NCI-H2227 (cell line): Measurements from ENCODE around the gene FEZF1.
"Not testable (repeated sequence)": the region's sequence is repeated elsewhere in the genome, so short reads cannot be mapped to it uniquely, and the experiment has no call there.

Source experiments
- DNase-seq: peaks from one replicate; lab custom pipeline; 2025; ENCODE audit not compliant: unreplicated experiment; lab: John Stamatoyannopoulos, UW

FEZF1 gene

GRCh38 chr7:122309421-122309820, 4.9 kb upstream of the FEZF1 start:
- no peak for DNase-seq

GRCh38 chr7:122307228-122307621, 2.7 kb upstream of the FEZF1 start:
- no peak for DNase-seq

GRCh38 chr7:122306320-122307227, 2.0 kb upstream of the FEZF1 start:
- DNase-seq: no peak

DNA sequence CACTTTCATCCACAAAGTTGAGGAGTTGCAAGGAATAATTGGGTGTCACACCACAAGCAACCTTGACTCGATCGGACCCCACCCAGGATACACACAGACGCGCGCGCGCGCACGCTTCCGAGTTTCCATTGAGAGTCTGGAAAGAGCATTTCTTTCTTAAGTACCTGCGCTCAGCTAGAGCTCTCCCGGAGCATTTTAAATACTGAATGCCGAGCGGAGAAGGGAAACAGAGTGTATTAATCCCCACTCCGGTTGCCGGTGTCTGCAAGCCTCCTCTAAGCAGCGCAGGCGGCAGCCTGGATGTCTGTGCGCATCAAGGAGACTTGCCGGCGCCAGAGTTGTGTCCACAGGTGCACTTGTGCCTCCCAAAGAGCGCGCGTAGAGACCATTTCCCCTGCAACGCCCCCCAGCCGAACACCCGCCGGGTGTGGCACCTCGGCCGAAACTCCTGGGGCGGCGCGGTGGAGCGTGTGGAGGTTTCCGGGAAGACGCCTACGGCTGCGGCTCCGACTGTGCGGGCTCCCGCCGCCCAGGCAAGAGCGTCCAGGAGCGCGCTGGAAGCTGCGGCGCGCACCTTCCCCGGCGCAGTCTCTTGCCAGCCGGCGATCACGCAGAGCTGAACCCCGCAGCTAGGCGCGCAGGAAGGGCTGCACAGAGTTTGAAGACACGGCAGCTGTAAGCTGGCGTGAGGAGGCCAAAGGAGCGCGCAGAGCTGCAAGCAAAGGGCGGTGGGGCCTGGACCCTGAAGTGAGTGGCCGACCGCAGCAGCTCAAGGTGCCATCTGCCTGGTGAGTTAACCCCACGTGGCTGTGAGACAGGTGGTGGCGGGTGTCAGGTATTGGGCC, 1.1 kb upstream of the FEZF1 start:
- DNase-seq: peak; percentile 58

DNA sequence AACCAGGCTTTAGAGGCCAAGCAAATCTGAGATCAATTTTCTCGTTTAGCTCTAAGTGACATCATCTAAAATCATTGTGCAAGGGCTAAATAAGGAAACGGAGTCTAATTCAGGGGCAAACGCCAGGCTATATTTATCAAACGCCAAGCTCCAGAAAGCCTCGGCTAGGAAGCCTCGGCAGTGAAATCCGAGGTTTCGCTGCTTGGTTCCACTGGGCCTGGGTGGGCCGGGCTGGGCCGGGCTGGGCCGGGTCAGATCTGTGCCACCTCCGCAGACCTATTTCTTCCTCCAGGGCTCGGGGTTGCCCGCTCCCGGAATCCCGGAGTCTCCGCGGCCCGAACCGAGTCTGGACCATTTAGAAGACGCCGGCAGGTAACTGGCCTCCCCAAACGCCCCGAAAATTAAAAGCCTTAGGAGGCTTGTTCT, 459 bp upstream of the FEZF1 start:
- DNase-seq: no peak

- no peak for DNase-seq
Observed at GRCh38 chr7:122303531-122304318, 825 bp downstream of the FEZF1 start.

- no peak for DNase-seq
Observed at GRCh38 chr7:122302761-122303530, 1.6 kb downstream of the FEZF1 start.

DNA sequence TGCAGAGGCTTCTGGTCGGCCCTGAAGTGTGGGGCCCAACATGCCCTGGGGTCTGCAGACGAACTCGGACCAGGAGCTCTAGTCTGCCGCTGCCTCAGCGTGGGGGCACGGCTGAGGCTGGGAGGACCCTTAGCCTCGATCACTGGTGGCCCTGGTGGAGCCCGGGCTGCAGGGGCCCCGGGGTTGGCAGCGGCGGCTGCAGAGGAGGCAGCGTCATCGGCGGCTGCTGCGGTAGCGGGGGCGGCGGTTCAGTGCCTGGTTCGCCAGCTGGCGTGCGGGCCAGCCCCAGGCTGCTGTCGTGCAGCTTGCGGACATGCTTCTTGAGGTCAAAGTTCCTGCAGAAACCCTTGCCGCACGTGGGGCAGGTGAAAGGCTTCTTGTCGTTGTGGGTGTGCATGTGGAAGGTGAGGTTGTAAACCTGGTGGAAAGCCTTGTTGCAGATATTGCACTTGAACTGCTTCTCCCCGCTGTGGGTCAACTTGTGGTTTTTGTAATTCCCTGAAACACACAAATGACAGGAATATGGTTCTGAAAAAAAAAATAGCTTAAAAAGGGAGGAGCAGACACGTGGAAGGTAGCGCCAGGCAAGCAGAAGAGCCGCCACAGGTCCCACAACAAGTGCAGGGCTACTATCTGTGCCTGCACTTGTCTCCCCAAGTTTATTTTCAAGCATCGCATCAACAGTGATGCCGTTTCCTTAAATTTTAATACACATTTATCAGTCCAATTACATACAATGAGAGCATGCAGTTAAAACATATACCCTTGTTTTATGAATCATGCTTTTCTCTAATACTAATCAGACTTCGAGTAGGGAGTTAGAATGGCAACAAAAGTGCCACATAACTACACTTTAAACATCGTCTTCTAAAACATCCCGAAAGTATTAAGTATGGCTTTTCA, 2.4 kb downstream of the FEZF1 start:
- DNase-seq: no peak

DNA sequence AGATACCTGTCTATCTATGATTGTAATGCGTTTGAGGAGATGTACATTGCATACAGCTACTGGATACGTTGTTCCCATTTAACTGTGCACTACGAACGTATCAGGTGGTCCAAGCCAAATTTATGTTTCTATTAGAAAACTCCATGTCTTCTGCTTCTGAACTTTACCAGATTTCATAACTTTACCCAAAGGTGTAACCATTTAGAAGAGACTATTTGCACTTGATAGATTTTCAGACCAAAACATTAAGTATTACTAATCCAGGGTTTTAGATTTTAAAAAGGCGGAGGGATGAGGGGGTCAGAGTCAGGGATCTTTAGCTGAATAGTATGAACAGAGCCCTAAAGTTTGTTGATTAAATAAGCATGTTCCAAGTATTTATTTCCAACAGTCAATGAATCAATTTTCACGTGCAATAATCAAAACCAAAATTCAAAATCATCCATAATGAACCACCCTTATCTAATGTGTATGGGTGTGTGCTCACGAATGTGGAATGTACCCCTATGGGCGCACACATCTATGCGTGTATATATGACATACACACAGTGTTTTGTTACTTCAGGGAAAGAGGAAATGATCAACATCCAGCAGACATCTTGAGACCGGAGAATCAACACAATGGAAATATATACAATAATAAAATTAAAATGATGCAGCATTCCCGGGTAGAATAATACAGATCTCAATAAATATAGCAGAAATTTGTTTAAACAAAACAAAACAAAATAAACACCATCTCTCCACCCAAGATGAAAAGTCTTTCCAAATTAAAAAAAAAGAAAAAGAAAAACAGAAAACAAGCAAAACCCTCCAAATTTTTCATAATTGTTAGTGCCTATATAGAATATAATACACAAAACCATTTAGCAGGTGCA, 3.4 kb downstream of the FEZF1 start:
- no peak for DNase-seq

GRCh38 chr7:122300211-122300932, 4.2 kb downstream of the FEZF1 start:
- no peak for DNase-seq

DNA sequence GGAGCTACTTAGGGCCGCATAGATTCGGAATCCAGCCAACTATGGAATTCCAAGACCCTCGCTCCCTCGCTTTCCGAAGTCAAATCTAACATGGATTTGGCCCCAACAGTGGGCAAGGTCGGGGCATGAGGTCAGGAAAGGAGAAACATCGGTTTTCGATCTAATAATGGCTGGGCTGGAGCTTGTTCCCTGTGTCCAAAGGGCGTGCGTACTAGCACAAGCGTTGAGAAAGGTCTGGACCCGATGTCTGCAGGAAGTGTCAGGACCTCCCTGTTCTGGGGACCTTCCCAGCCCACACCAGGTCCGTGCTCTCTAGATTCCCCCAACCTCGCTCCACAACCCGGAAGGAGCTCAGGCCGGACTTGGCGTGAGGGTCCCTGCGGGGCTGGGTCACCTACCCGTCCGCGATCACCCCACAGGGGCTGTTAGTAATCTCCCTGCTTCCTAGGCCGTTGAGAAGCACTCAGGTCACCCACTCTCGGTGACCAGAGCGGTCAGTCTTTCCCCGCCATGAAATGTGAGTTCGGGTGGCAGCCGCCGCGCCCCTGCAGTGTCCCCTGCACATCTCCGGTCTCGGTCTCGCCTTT, 4.8 kb downstream of the FEZF1 start:
- peak; percentile 8 for DNase-seq

GRCh38 chr7:122298618-122299017, 5.9 kb downstream of the FEZF1 start:
- no peak for DNase-seq

DNA sequence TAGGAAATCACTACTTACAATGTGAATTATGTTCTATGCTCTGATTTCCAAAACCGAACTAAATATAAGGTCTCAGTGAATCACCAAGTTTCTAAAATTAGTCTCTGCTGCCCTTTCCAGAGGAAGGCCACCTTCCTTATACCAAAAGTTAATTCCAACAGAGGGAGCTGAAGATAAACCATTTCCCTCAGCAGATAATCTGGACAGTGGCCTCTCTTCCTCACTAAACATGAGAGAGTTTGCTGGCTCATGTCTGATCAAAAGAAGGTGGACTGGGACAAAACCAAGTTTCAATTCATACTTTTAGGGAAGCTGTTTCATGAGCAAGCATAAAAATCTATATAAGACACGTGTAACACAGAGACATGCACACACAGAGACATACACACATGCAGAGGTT, 6.4 kb downstream of the FEZF1 start:
- no peak for DNase-seq

GRCh38 chr7:122291189-122291588, 13.4 kb downstream of the FEZF1 start:
- DNase-seq: no peak

DNA sequence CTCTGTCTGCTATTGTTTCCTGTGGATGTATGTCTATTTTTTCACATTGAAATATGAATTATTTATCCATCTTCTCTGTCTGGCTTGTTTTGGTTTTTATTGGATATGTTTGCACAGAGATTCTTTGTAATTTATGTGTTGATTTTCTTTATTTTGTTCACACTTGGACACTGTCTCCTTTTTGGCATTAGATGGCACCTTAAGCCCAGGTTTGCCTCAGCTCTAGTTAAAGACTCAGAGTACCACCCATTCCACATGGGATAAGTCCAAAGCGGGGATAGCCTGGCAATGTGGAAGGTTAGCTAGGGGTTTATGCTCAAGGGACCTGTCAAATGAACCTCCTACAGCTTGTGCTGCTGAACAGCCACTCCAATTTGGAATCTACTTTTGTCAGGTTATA, 14.1 kb downstream of the FEZF1 start:
- DNase-seq: no peak

GRCh38 chr7:122289426-122289825, 15.1 kb downstream of the FEZF1 start:
- DNase-seq: no peak

- not testable (repeated sequence) for DNase-seq
Observed at GRCh38 chr7:122284608-122285007, 19.9 kb downstream of the FEZF1 start.
